ENCODE results near the gene HACD3.

DNA sequence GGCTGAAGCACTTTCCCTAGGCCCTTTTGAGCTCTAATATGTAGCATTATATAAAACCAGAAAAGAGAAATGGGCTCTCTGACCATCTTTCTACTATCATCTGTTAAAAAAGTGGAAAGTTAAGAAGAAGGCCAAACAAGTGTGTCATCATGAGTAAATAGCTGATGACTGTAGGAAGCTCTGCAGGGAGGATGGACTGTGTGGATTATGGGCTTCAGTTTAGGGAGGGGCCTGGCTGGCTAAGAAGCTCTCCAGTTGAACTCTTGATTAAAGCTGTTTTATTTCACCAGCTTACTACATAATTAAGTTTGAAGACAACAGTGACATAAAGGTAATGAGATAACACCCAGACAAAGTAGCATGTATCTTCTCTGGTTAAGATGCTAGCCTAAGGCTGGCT, 50.0 kb downstream of the HACD3 start:
- TF ChIP-seq REXO4 (CRISPR knock-in tag; IDR thresholded peaks at IDR 0.05; ENCODE audit: borderline replicate concordance) (no peak), NBN (conservative IDR thresholded peaks at IDR 0.05) (no peak), FOXM1 (CRISPR knock-in tag; IDR thresholded peaks at IDR 0.05) (no peak)

Measured in HepG2 (cell line).